Breast epithelium (tissue), 4 donors: ENCODE measurements around the gene NDST4. TPM values are rescaled to one million over a fixed set of nuclear protein-coding genes. Genes with fewer than 3 reads are reported as not detected.

ENCODE experiments used
- DNase-seq, 2 donors: peaks; one replicate each; pipeline ENCODE4 v3.0.0-alpha.2; 2019; ENCODE audit warnings: low spot score in 2 of 2
- H3K27ac ChIP-seq, 2 donors: fragments of 200-600 bp; sonication (generic) in 1 of 2; one replicate each; pipeline ENCODE4 v1.5.1; 2016 to 2019; ENCODE audit warnings: mild to moderate bottlenecking in 1 of 2
- H3K27me3 ChIP-seq, 2 donors: fragments of 200-600 bp; sonication (generic) in 1 of 2; one replicate each; pipeline versions ENCODE4 v1.5.1 to v1.6.0; 2017 to 2019; ENCODE audit warnings: control low read depth in 1 of 2, mild to moderate bottlenecking in 1 of 2
- H3K36me3 ChIP-seq: fragments of 200-600 bp; one replicate; pipeline ENCODE4 v1.5.1; 2019
- H3K4me1 ChIP-seq, 2 donors: fragments of 200-600 bp; sonication (generic); one replicate each; pipeline ENCODE4 v1.5.1; 2016 to 2019; ENCODE audit warnings: control low read depth in 1 of 2
- H3K4me3 ChIP-seq, 3 donors: fragments of 200-600 bp; sonication (generic); 1 replicate in 2 of 3; 2 replicates in 1 of 3; pipeline ENCODE4 v1.5.1; 2016 to 2019; ENCODE audit warnings: mild to moderate bottlenecking in 3 of 3, moderate library complexity in 2 of 3
- H3K9me3 ChIP-seq, 2 donors: fragments of 200-600 bp; sonication (generic) in 1 of 2; one replicate each; pipeline ENCODE4 v1.5.1; 2016 to 2019; ENCODE audit warnings: control low read depth in 1 of 2
- POLR2A ChIP-seq: fragments of 450-650 bp; IDR thresholded peaks from one replicate; pipeline ENCODE4 v1.6.1; 2016; ENCODE audit warnings: antibody characterized with exemption, mild to moderate bottlenecking, moderate library complexity
- POLR2AphosphoS5 ChIP-seq, 3 donors: sonication (generic); formaldehyde crosslinking; IDR thresholded peaks; one replicate each; pipeline ENCODE4 v1.6.1; 2017; ENCODE audit warnings: antibody characterized with exemption in 3 of 3
- intact Hi-C: fragments of 100-400 bp; cut with DNase I; formaldehyde crosslinking; loops from one replicate; pipeline ENCODE4 v1.15.1; 2023; ENCODE audit warnings: low total_unique reads
- total RNA-seq, 3 donors: library from RNA; depleted of rRNA; stranded (reverse); fragments of >200 nt; gene quantifications; one replicate each; pipeline ENCODE4 v1.1.0, GENCODE V29; 2016
- TF ChIP-seq, protein P1 (sequence below), 3 donors: fragments of 450-650 bp; IDR thresholded peaks; one replicate each; pipeline ENCODE4 v1.5.1; 2016 to 2017; ENCODE audit warnings: antibody characterized with exemption in 3 of 3, mild to moderate bottlenecking in 3 of 3, moderate library complexity in 3 of 3

Gene NDST4
- total RNA-seq, 3 donors from 2014 or later, result not detected

DNA sequence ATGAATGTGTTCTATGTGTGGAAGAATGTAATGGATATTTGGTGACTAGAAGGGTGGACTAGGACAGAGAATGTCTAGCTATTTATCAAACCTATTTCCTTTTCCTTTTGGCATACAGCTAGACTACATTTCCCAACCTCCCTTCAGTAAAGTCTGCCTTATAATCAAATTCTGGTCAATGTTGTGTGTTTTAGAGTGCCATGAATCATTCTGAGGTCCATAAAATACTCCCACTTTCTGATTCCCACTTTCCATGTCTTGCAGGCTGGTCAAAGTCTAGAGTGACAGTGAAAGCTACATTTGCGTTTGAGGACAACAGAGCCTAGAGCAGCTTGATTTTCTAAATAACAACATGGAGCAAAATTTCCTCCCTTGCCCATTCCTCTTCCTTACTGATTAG is 297.7 kb downstream of the NDST4 start:
- no peak overlapping the region for H3K4me3 ChIP-seq
- no peak overlapping the region for H3K27ac ChIP-seq
- no peaks in the 10 kb centered on the region for H3K9me3 ChIP-seq
- intact Hi-C loops, result no loop called here
- H3K4me1 ChIP-seq, result no peaks in the 10 kb centered on the region
- DNase-seq, result no peak
- no peaks in the 10 kb centered on the region for H3K36me3 ChIP-seq
- H3K27me3 ChIP-seq, result no peaks in the 10 kb centered on the region
- no peak for TF ChIP-seq POLR2A
- TF ChIP-seq, protein P1, sequence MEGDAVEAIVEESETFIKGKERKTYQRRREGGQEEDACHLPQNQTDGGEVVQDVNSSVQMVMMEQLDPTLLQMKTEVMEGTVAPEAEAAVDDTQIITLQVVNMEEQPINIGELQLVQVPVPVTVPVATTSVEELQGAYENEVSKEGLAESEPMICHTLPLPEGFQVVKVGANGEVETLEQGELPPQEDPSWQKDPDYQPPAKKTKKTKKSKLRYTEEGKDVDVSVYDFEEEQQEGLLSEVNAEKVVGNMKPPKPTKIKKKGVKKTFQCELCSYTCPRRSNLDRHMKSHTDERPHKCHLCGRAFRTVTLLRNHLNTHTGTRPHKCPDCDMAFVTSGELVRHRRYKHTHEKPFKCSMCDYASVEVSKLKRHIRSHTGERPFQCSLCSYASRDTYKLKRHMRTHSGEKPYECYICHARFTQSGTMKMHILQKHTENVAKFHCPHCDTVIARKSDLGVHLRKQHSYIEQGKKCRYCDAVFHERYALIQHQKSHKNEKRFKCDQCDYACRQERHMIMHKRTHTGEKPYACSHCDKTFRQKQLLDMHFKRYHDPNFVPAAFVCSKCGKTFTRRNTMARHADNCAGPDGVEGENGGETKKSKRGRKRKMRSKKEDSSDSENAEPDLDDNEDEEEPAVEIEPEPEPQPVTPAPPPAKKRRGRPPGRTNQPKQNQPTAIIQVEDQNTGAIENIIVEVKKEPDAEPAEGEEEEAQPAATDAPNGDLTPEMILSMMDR (IDR thresholded peaks at IDR 0.05), result no peak
- TF ChIP-seq POLR2AphosphoS5 (IDR thresholded peaks at IDR 0.05), result no peak

DNA sequence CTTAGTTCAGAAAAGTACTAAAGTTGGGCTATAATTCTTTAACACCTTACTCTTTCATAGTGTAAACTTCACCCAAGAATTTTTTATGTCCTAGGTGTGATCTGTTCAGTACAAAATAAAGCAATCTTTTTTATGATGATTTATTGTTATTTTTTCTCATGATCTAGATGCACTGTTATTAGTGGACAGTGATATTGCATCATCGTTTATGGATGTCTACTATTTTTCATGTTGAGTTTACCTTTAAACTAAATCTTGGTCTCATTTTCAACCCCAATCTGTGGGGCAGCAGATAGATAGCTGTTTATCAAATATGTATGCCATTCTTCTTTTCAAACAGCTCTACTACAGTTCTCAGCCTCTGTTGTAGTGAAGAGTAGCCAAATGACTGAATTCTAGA is 299.5 kb downstream of the NDST4 start:
- DNase-seq, result no peak
- Histone ChIP-seq H3K4me3 (no peak overlapping the region), H3K4me1 (no peaks in the 10 kb centered on the region), H3K36me3 (no peaks in the 10 kb centered on the region), H3K27ac (no peak overlapping the region), H3K9me3 (no peaks in the 10 kb centered on the region), H3K27me3 (no peaks in the 10 kb centered on the region)
- TF ChIP-seq POLR2AphosphoS5 (IDR thresholded peaks at IDR 0.05) (no peak), POLR2A (no peak)
- TF ChIP-seq, protein P1 (IDR thresholded peaks at IDR 0.05), result no peak
- intact Hi-C loops, result no loop called here

DNA sequence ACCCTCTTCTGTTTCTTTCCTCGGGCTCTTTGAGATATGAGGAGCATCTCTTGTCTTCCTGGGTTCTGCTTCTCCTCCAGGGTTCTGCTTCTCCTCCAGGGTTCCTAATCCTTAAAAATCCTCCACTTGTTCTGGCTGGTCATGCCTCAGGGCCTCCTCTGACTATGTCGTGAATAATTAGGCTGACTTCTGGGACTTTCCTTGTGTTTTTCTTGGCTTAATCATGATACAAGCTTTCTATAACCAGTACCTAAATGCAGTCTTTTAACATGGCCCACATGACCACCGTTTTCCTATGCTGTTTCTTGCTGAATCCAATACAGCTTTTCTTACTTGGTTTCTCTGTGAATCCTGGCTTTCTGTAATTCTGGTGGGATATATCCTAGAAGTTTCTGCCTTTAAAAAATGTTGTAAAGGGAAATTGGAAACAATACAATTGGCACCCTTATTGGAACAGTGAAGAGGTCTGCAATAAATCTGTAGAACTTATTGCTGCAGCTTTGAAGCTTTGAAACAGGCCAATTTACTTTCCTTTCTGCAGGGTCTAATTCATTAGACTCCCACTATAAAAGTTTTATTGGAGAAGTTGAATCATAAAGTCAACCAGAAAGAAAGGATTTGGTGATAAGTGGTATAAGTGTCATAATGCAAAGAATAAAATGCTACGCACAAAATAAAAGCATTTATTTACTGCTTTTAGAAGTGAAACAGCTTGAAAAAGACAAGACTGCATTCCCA is 301.7 kb downstream of the NDST4 start:
- no peaks in the 10 kb centered on the region for H3K36me3 ChIP-seq
- intact Hi-C loops, result no loop called here
- no peaks in the 10 kb centered on the region for H3K4me1 ChIP-seq
- H3K27me3 ChIP-seq, result no peaks in the 10 kb centered on the region
- no peak overlapping the region for H3K27ac ChIP-seq
- DNase-seq, result no peak
- TF ChIP-seq POLR2A (no peak), POLR2AphosphoS5 (IDR thresholded peaks at IDR 0.05) (no peak)
- TF ChIP-seq, protein P1 (IDR thresholded peaks at IDR 0.05), result no peak
- no peaks in the 10 kb centered on the region for H3K9me3 ChIP-seq
- H3K4me3 ChIP-seq, result no peak overlapping the region

DNA sequence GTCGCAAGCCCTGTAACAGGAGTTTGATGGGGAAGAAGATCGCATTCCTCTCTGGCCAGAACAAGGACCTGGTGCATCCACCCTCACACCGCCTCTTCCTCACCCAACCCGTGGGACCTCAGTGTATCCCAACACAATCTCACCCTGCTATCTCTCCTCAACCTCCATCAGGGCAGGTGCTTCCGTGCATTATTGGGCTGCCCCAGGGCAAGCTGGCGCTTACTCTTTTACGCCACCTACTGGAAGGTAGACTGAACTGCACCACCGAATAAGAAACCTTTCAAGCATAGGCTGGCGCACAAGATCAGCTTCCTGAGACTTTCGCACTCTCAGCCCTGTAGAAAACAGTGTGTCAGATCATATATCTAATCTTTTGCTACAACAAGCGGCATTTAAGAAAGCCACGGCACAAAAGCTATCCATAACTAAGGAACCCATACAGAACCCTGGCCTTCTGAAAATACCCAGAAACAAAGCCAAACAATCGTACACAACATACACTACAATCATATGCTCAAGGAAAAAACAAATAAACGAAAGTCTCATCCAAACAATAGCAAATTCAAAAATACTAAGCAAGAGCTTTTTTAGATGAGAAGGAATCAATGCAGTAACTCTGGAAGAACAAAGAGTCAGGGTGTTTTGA is 305.5 kb downstream of the NDST4 start:
- H3K27me3 ChIP-seq, result no peaks in the 10 kb centered on the region
- no peak overlapping the region for H3K4me3 ChIP-seq
- no peaks in the 10 kb centered on the region for H3K36me3 ChIP-seq
- H3K27ac ChIP-seq, result no peak overlapping the region
- DNase-seq, result no peak
- H3K4me1 ChIP-seq, result no peaks in the 10 kb centered on the region
- intact Hi-C loops, result no loop called here
- TF ChIP-seq, protein P1 (IDR thresholded peaks at IDR 0.05), result peak in 1 of 3 donors; percentile 11
- no peak for TF ChIP-seq POLR2A
- H3K9me3 ChIP-seq, result no peaks in the 10 kb centered on the region

DNA sequence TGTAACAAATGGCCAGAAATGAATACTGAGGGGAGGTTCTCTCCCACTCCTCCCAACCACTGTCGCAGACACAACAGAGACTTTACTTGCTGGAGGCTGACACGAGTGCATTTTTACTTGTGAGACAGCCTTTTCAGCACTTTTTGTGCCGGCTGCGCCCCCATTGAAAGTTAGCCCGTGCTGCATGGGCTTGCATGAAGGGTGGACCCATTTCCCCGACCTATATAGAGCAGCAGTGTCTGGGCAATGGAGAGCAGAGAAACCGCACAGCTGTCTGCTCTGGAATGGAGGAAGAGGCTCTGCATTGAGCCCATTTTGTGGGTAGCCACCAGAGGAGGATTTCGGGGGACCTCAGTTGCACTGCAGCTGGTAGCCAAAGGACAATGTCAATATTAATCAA is 306.1 kb downstream of the NDST4 start:
- Histone ChIP-seq H3K27me3 (no peaks in the 10 kb centered on the region), H3K27ac (no peak overlapping the region), H3K36me3 (no peaks in the 10 kb centered on the region), H3K4me1 (no peaks in the 10 kb centered on the region), H3K9me3 (no peaks in the 10 kb centered on the region), H3K4me3 (no peak overlapping the region)
- intact Hi-C loops, result no loop called here
- DNase-seq, result no peak
- TF ChIP-seq, protein P1 (IDR thresholded peaks at IDR 0.05), result no peak
- TF ChIP-seq POLR2A, result no peak
- no peak for TF ChIP-seq POLR2AphosphoS5 (IDR thresholded peaks at IDR 0.05)
